ENCODE measurements around the gene SPRYD4. TPM values are rescaled to one million over a fixed set of nuclear protein-coding genes. Genes with fewer than 3 reads are reported as not detected.

SPRYD4 gene
- total RNA-seq, 1 experiment from 2014 or later = 4.2 TPM

DNA sequence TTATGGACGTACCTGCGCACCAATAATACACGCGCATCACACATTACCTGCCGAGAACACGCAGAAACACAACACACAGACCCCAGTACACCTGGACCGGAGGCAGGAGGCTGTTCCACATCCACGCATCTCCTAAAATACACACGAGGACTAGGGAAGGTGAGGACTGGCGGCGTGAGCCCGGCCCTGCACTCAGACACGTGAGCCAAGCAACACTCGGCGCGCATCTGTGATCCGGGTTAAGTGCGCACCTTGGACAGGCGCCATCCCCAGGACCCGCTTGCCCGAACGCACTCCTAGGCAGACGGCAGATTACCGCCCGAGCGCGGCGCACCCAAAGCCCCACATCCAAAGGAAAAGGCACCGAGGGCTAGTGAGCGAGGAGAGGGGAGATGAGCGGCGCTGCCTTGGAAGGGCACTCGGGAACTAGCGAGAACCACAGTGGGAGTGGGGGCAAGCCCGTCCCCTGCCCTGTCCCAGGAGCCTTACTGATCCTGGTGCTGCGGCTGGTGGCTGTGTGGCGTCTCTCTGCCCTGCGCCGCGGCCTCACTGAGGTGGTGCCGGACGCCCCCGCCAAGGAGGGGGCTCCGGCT, 19.2 kb downstream of the SPRYD4 start (continued):
- 0 out of 2 replicates have a peak, but pooled peaks have one; percentile 45 for TF ChIP-seq TEAD1 (CRISPR knock-in tag; IDR thresholded peaks at IDR 0.05)
- TF ChIP-seq, protein P1, sequence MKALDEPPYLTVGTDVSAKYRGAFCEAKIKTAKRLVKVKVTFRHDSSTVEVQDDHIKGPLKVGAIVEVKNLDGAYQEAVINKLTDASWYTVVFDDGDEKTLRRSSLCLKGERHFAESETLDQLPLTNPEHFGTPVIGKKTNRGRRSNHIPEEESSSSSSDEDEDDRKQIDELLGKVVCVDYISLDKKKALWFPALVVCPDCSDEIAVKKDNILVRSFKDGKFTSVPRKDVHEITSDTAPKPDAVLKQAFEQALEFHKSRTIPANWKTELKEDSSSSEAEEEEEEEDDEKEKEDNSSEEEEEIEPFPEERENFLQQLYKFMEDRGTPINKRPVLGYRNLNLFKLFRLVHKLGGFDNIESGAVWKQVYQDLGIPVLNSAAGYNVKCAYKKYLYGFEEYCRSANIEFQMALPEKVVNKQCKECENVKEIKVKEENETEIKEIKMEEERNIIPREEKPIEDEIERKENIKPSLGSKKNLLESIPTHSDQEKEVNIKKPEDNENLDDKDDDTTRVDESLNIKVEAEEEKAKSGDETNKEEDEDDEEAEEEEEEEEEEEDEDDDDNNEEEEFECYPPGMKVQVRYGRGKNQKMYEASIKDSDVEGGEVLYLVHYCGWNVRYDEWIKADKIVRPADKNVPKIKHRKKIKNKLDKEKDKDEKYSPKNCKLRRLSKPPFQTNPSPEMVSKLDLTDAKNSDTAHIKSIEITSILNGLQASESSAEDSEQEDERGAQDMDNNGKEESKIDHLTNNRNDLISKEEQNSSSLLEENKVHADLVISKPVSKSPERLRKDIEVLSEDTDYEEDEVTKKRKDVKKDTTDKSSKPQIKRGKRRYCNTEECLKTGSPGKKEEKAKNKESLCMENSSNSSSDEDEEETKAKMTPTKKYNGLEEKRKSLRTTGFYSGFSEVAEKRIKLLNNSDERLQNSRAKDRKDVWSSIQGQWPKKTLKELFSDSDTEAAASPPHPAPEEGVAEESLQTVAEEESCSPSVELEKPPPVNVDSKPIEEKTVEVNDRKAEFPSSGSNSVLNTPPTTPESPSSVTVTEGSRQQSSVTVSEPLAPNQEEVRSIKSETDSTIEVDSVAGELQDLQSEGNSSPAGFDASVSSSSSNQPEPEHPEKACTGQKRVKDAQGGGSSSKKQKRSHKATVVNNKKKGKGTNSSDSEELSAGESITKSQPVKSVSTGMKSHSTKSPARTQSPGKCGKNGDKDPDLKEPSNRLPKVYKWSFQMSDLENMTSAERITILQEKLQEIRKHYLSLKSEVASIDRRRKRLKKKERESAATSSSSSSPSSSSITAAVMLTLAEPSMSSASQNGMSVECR (CRISPR knock-in tag; IDR thresholded peaks at IDR 0.05; ENCODE audit: borderline replicate concordance) = 0 out of 2 replicates have a peak, but pooled peaks have one; percentile 28
- no peak for TF ChIP-seq NFATC4 (CRISPR knock-in tag; IDR thresholded peaks at IDR 0.05)
- TF ChIP-seq SOX15 (CRISPR knock-in tag; IDR thresholded peaks at IDR 0.05) = no peak
- TF ChIP-seq, protein P2, sequence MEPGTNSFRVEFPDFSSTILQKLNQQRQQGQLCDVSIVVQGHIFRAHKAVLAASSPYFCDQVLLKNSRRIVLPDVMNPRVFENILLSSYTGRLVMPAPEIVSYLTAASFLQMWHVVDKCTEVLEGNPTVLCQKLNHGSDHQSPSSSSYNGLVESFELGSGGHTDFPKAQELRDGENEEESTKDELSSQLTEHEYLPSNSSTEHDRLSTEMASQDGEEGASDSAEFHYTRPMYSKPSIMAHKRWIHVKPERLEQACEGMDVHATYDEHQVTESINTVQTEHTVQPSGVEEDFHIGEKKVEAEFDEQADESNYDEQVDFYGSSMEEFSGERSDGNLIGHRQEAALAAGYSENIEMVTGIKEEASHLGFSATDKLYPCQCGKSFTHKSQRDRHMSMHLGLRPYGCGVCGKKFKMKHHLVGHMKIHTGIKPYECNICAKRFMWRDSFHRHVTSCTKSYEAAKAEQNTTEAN (CRISPR knock-in tag; IDR thresholded peaks at IDR 0.05) = no peak; the same call in 1 of the 2 replicates
- no peak for TF ChIP-seq GABPB1 (CRISPR knock-in tag; IDR thresholded peaks at IDR 0.05)
- TF ChIP-seq, protein P3, sequence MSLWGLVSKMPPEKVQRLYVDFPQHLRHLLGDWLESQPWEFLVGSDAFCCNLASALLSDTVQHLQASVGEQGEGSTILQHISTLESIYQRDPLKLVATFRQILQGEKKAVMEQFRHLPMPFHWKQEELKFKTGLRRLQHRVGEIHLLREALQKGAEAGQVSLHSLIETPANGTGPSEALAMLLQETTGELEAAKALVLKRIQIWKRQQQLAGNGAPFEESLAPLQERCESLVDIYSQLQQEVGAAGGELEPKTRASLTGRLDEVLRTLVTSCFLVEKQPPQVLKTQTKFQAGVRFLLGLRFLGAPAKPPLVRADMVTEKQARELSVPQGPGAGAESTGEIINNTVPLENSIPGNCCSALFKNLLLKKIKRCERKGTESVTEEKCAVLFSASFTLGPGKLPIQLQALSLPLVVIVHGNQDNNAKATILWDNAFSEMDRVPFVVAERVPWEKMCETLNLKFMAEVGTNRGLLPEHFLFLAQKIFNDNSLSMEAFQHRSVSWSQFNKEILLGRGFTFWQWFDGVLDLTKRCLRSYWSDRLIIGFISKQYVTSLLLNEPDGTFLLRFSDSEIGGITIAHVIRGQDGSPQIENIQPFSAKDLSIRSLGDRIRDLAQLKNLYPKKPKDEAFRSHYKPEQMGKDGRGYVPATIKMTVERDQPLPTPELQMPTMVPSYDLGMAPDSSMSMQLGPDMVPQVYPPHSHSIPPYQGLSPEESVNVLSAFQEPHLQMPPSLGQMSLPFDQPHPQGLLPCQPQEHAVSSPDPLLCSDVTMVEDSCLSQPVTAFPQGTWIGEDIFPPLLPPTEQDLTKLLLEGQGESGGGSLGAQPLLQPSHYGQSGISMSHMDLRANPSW (CRISPR knock-in tag; conservative IDR thresholded peaks at IDR 0.05; ENCODE audit: low read depth) = no peak
- TF ChIP-seq NR2C2 (CRISPR knock-in tag; IDR thresholded peaks at IDR 0.05) = no peak; the same call in 1 of the 2 replicates
- TF ChIP-seq, protein P4, sequence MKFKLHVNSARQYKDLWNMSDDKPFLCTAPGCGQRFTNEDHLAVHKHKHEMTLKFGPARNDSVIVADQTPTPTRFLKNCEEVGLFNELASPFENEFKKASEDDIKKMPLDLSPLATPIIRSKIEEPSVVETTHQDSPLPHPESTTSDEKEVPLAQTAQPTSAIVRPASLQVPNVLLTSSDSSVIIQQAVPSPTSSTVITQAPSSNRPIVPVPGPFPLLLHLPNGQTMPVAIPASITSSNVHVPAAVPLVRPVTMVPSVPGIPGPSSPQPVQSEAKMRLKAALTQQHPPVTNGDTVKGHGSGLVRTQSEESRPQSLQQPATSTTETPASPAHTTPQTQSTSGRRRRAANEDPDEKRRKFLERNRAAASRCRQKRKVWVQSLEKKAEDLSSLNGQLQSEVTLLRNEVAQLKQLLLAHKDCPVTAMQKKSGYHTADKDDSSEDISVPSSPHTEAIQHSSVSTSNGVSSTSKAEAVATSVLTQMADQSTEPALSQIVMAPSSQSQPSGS (CRISPR knock-in tag; IDR thresholded peaks at IDR 0.05; ENCODE audit: borderline replicate concordance, low read depth) = 0 out of 2 replicates have a peak, but pooled peaks have one; percentile 33
- TF ChIP-seq JUN (CRISPR knock-in tag; IDR thresholded peaks at IDR 0.05) = no peak
- TF ChIP-seq SP1 (CRISPR knock-in tag; conservative IDR thresholded peaks at IDR 0.05) = no peak
- TF ChIP-seq, protein P5, sequence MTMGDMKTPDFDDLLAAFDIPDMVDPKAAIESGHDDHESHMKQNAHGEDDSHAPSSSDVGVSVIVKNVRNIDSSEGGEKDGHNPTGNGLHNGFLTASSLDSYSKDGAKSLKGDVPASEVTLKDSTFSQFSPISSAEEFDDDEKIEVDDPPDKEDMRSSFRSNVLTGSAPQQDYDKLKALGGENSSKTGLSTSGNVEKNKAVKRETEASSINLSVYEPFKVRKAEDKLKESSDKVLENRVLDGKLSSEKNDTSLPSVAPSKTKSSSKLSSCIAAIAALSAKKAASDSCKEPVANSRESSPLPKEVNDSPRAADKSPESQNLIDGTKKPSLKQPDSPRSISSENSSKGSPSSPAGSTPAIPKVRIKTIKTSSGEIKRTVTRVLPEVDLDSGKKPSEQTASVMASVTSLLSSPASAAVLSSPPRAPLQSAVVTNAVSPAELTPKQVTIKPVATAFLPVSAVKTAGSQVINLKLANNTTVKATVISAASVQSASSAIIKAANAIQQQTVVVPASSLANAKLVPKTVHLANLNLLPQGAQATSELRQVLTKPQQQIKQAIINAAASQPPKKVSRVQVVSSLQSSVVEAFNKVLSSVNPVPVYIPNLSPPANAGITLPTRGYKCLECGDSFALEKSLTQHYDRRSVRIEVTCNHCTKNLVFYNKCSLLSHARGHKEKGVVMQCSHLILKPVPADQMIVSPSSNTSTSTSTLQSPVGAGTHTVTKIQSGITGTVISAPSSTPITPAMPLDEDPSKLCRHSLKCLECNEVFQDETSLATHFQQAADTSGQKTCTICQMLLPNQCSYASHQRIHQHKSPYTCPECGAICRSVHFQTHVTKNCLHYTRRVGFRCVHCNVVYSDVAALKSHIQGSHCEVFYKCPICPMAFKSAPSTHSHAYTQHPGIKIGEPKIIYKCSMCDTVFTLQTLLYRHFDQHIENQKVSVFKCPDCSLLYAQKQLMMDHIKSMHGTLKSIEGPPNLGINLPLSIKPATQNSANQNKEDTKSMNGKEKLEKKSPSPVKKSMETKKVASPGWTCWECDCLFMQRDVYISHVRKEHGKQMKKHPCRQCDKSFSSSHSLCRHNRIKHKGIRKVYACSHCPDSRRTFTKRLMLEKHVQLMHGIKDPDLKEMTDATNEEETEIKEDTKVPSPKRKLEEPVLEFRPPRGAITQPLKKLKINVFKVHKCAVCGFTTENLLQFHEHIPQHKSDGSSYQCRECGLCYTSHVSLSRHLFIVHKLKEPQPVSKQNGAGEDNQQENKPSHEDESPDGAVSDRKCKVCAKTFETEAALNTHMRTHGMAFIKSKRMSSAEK (CRISPR knock-in tag; IDR thresholded peaks at IDR 0.05; ENCODE audit: borderline replicate concordance) = no peak
- TF ChIP-seq SMAD4 (CRISPR knock-in tag; IDR thresholded peaks at IDR 0.05) = no peak
- peak; percentile 57; the same call in 1 of the 2 replicates for TF ChIP-seq TCF7 (CRISPR knock-in tag; IDR thresholded peaks at IDR 0.05; ENCODE audit: low read depth)
- TF ChIP-seq EMX1 (CRISPR knock-in tag; IDR thresholded peaks at IDR 0.05) = no peak
- TF ChIP-seq ETV6 (CRISPR knock-in tag; IDR thresholded peaks at IDR 0.05) = no peak
- TF ChIP-seq, protein P6, sequence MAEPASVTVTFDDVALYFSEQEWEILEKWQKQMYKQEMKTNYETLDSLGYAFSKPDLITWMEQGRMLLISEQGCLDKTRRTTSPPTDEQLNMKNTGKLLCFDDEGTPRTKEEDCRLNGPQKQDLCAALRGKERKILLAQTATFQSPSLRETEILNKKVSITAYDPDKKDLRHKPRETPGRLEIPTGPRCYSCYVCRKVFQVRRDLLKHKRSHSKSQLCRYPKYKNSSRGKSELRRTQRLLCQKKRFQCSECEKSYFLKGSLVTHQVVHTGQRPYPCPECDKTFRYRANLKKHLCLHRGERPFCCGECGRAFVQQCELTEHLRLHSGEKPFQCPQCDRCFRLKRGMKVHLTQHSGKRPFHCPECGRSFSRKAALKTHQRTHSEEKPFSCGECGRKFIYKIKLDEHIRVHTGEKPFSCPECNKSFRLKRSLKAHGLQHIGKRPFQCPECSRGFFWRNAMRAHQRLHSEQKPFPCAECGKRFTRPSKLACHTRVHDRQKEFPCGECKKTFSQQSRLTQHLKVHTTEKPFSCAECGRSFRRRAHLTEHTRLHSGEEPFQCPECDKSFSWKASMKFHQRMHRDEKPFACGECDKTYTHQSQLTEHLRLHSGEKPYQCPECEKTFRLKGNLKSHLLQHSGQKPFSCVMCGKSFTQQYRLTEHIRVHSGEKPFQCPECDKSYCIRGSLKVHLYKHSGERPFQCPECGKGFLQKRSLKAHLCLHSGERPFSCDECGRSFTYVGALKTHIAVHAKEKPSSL (CRISPR knock-in tag; conservative IDR thresholded peaks at IDR 0.05) = no peak
- TF ChIP-seq GTF2I (CRISPR knock-in tag; conservative IDR thresholded peaks at IDR 0.05) = 0 out of 2 replicates have a peak, but pooled peaks have one; percentile 18
- peak; percentile 83; the same call in 1 of the 2 replicates for TF ChIP-seq FOXP1 (CRISPR knock-in tag; IDR thresholded peaks at IDR 0.05; ENCODE audit: borderline replicate concordance)
- TF ChIP-seq CREB1 (CRISPR knock-in tag; IDR thresholded peaks at IDR 0.05) = no peak
